HG03469 (cell line): ENCODE results near the gene GMPS.

Experiments used
- ATAC-seq: cut with Tn5 transposase; IDR thresholded peaks from one replicate; pipeline ENCODE4 v1.9.1; 2021; ENCODE audit warnings: mild to moderate bottlenecking, moderate library complexity, moderate number of reproducible peaks; ENCODE audit not compliant: unreplicated experiment

GMPS gene

GRCh38 chr3:155991212-155991611 lies 120.8 kb downstream of the GMPS start:
- ATAC-seq = no peak

DNA sequence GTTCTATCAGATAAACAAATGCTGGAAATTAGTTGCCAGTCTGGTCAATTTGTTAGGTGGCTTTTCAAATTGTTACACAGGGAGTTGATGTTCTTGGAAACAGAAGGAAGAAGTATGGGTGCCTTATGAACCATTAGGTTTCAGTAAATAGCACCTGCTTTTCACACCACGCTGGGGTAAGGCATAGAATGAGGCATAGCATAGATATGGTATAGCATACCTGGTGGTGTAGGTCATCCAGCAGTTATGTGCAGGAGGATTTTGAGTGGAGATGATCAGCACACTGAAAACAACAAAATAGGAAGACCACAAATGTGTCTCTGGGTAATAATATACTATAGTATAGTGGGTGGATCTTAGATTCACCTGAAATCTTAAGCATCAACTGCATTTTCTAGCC lies 121.4 kb downstream of the GMPS start:
- no peak for ATAC-seq
